NCI-H2196 (cell line): ENCODE results near the gene NUP35.

Experiments used
- DNase-seq: peaks from one replicate; lab custom pipeline; 2025; ENCODE audit not compliant: unreplicated experiment; lab: John Stamatoyannopoulos, UW

NUP35 gene

DNA sequence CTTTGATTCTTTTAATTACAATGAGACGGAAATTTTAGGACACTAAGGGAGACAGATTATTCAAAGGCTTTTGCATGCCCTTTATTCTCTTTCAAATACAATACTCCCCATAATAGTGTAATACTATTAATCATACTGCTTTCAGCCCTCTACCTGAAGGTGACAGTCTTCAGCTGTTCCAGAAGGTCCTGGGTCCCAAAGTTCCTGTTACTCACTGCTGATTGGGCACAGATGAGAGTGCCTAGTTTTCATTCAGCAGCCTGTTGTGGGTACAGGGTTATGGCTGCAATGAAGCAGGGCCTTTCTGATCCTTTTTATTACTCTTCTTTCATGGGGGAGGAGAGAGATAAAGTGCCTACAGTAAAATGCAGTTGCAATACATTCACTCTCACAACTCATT lies 80.2 kb downstream of the NUP35 start:
- no peak for DNase-seq

DNA sequence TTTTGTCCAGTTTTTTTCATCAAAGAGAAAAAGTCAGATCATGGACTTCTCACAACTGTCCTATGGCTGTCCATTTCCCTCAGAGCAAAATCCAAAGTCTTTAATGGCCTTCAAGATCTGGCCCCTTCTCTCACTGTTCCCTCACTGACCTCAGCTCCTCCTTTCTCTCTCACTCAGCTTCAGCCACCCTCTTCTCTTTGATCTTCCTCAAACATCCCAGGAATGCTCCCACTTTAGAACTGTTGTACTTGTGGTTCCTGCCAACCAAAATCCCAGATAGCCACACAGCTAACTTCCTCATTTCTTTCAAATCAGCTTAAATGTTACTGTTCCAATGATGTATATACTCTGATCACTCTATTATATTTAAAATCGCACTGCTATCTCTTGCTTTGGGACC lies 82.9 kb downstream of the NUP35 start:
- no peak for DNase-seq

DNA sequence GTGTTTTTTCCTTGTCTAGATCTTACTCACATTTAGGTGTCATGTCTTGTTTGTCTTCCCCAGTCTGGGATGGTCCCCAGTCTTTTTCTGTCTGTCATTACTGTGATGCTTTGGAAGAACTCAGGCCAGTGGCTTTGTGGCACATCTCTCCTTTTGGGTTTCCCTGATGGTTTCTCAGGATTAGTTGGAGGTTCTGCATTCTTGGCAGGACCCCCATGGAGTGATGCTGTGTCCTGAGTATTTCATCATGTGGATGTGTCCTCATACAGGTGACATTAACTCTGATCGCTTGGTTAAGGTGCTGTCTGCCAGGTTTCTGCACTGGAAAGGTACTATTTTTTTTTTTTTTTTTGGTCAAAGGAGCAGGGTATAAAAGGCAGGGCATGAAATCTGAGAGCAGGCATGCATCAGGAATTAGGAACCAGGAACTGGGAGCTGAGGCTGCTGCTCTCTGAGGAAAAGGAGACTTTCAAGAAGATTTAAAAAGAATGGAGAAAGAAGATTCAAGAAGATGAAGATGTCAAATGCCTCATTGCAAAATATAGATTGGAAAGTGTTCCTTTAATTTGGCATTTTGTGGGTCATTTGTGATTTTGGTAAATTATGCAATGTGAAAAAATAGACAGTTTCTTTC lies 85.3 kb downstream of the NUP35 start:
- DNase-seq = no peak
